Measurements from ENCODE around the gene FAR2.
"Not testable (repeated sequence)": the region's sequence is repeated elsewhere in the genome, so short reads cannot be mapped to it uniquely, and the experiment has no call there.

Gene FAR2

DNA sequence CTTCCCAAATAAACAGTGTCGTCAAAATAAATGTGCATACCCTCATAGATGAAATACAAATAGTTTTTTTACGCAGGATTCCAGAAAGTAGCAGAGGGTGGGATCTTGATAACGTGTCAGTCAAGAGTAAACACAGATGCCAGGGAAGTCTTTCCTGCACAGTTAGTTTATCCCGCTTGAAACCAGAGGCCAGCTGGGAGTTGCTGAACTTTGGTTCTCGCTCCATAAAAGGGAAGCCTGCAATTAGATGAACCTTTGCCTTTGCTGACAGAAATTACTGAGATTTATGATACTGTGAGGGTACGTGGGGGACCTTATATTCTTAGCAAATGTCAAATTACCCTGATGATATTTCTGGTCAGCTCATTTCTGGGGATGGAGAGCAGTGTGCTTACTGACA, 18.9 kb downstream of the FAR2 start:
- no peak overlapping the region for H3K4me3 ChIP-seq (ENCODE audit: insufficient read depth, low read length, poor library complexity, severe bottlenecking)
- no peak overlapping the region for H3K4me2 ChIP-seq (ENCODE audit: low read depth, low read length, poor library complexity, severe bottlenecking)
- H3K9me3 ChIP-seq (ENCODE audit: insufficient read depth, low read length) = no peaks in the 10 kb centered on the region
- H2AFZ ChIP-seq (ENCODE audit: low read depth, low read length, severe bottlenecking) = no peak overlapping the region
- H3K79me2 ChIP-seq (ENCODE audit: insufficient read depth, low read length) = no peaks in the 10 kb centered on the region
- H4K20me1 ChIP-seq (ENCODE audit: low read depth, low read length) = no peaks in the 10 kb centered on the region
- no peaks in the 10 kb centered on the region; the same call in 1 of the 2 replicates for H3K9me2 ChIP-seq (replicated peaks; ENCODE audit: insufficient read depth, low read length)
- TF ChIP-seq, protein P1, sequence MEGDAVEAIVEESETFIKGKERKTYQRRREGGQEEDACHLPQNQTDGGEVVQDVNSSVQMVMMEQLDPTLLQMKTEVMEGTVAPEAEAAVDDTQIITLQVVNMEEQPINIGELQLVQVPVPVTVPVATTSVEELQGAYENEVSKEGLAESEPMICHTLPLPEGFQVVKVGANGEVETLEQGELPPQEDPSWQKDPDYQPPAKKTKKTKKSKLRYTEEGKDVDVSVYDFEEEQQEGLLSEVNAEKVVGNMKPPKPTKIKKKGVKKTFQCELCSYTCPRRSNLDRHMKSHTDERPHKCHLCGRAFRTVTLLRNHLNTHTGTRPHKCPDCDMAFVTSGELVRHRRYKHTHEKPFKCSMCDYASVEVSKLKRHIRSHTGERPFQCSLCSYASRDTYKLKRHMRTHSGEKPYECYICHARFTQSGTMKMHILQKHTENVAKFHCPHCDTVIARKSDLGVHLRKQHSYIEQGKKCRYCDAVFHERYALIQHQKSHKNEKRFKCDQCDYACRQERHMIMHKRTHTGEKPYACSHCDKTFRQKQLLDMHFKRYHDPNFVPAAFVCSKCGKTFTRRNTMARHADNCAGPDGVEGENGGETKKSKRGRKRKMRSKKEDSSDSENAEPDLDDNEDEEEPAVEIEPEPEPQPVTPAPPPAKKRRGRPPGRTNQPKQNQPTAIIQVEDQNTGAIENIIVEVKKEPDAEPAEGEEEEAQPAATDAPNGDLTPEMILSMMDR (IDR thresholded peaks at IDR 0.05; ENCODE audit: insufficient read depth, low read length, poor library complexity, severe bottlenecking) = no peak
- no peak for TF ChIP-seq EZH2phosphoT487 (conservative IDR thresholded peaks at IDR 0.05; ENCODE audit: low read length)
- no peak overlapping the region for H3K27ac ChIP-seq (ENCODE audit: low read depth, low read length)
- H3K36me3 ChIP-seq (ENCODE audit: low read length) = no peaks in the 10 kb centered on the region
- H3K27me3 ChIP-seq (ENCODE audit: low read length) = no peaks in the 10 kb centered on the region
- no peak overlapping the region for H3K9ac ChIP-seq (ENCODE audit: low read length)
- H3F3A ChIP-seq (ENCODE audit: insufficient read depth) = no peaks in the 10 kb centered on the region

DNA sequence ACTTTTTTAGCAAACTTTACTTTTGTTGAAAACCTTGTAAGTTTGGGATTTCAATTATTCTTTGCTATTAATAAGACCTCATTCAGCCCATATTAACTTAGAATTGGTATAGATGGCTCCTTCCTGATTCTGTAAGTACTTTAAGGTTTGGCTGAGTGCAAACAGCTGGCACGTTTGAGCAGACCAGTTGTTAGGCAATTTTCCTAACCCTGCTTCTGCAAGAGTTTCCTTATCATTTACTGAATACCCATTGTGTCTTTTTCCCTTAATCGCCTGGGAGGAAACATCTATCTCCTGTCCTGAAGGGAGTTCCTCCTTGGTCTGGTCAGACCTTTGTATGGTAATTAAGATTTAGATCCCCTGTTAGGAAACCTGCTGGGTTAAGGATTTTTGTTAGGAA, 20.9 kb downstream of the FAR2 start:
- H3K79me2 ChIP-seq (ENCODE audit: insufficient read depth, low read length); H3K9me3 ChIP-seq (ENCODE audit: insufficient read depth, low read length); H3K4me2 ChIP-seq (ENCODE audit: low read depth, low read length, poor library complexity, severe bottlenecking); H2AFZ ChIP-seq (ENCODE audit: low read depth, low read length, severe bottlenecking); H3K27ac ChIP-seq (ENCODE audit: low read depth, low read length); H3K27me3 ChIP-seq (ENCODE audit: low read length); H3K9ac ChIP-seq (ENCODE audit: low read length); H3F3A ChIP-seq (ENCODE audit: insufficient read depth); H4K20me1 ChIP-seq (ENCODE audit: low read depth, low read length); H3K36me3 ChIP-seq (ENCODE audit: low read length); H3K4me3 ChIP-seq (ENCODE audit: insufficient read depth, low read length, poor library complexity, severe bottlenecking); H3K9me2 ChIP-seq (replicated peaks; ENCODE audit: insufficient read depth, low read length): not testable (repeated sequence)

DNA sequence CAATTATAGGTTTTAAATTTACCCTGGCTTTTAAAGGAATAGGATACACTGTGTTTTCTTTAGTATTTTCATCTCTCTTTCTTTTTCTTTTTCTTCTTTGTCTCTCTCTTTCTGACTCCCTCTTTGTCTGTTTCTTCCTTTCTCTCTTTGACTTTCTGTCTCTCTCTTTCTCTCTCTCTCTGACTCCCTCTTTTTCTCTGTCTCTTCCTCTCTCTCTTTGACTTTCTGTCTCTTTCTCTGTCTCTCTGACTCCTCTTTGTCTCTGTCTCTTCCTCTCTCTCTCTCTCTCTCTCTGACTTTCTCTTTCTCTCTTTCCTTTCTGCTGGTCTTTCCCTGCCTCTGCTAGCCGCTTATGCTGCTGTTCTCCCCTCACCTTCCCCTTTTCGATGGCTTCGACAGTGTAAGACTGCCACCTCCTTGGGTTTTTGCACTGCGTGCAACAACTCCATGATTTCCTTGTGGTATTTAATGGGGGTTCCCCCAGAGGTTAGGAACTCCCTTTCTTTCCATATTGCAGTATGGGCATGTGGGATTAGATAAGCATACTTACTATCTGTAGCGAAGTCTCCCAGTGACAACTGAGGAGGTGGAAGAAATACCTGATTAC, 21.5 kb downstream of the FAR2 start:
- not testable (repeated sequence) for H3K9me3 ChIP-seq (ENCODE audit: insufficient read depth, low read length); H4K20me1 ChIP-seq (ENCODE audit: low read depth, low read length); H3K9ac ChIP-seq (ENCODE audit: low read length); H3K36me3 ChIP-seq (ENCODE audit: low read length); H3F3A ChIP-seq (ENCODE audit: insufficient read depth); H3K9me2 ChIP-seq (replicated peaks; ENCODE audit: insufficient read depth, low read length); H3K27me3 ChIP-seq (ENCODE audit: low read length); H3K79me2 ChIP-seq (ENCODE audit: insufficient read depth, low read length); H3K4me2 ChIP-seq (ENCODE audit: low read depth, low read length, poor library complexity, severe bottlenecking); H3K27ac ChIP-seq (ENCODE audit: low read depth, low read length); H2AFZ ChIP-seq (ENCODE audit: low read depth, low read length, severe bottlenecking); H3K4me3 ChIP-seq (ENCODE audit: insufficient read depth, low read length, poor library complexity, severe bottlenecking)

DNA sequence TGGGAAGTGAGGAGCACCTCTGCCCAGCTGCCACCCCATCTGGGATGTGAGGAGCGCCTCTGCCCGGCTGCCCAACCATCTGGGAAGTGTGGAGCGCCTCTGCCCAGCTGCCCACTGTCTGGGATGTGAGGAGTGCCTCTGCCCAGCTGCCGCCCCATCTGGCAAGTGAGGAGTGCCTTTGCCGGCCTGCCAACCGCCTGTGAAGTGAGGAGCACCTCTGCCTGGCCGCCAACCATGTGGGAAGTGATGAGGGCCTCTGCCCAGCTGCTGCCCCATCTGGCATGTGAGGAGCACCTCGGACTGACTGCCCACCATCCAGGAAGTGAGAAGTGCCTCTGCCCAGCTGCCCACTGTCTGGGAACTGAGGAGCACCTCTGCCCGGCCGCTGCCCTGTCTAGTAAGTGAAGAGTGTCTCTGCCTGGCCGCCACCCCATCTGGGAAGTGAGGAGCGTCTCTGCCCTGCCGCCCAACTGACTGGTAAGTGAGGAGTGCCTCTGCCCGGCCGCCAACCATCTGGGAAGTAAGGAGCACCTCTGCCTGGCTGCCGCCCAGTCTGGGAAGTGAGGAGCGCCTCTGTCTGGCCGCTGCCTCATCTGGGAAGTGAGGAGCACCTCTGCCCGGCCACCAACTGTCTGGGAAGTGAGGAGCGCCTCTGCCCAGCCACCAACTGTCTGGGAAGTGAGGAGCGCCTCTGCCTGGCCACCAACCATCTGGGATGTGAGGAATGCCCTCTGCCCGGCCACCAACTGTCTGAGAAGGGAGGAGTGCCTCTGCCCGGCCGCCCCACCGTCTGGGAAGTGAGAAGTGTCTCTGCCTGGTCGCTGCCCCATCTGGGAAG, 22.6 kb downstream of the FAR2 start:
- no peak for TF ChIP-seq EZH2phosphoT487 (conservative IDR thresholded peaks at IDR 0.05; ENCODE audit: low read length)
- TF ChIP-seq, protein P1 (IDR thresholded peaks at IDR 0.05; ENCODE audit: insufficient read depth, low read length, poor library complexity, severe bottlenecking) = no peak
- H3F3A ChIP-seq (ENCODE audit: insufficient read depth) = no peaks in the 10 kb centered on the region
- H3K9me2 ChIP-seq (replicated peaks; ENCODE audit: insufficient read depth, low read length) = no peaks in the 10 kb centered on the region; the same call in 1 of the 2 replicates
- H3K79me2 ChIP-seq (ENCODE audit: insufficient read depth, low read length) = no peaks in the 10 kb centered on the region
- no peaks in the 10 kb centered on the region for H4K20me1 ChIP-seq (ENCODE audit: low read depth, low read length)
- no peak overlapping the region for H3K9ac ChIP-seq (ENCODE audit: low read length)
- H3K4me3 ChIP-seq (ENCODE audit: insufficient read depth, low read length, poor library complexity, severe bottlenecking) = no peak overlapping the region
- H2AFZ ChIP-seq (ENCODE audit: low read depth, low read length, severe bottlenecking) = no peak overlapping the region
- H3K36me3 ChIP-seq (ENCODE audit: low read length) = no peaks in the 10 kb centered on the region
- no peak overlapping the region for H3K4me2 ChIP-seq (ENCODE audit: low read depth, low read length, poor library complexity, severe bottlenecking)
- H3K9me3 ChIP-seq (ENCODE audit: insufficient read depth, low read length) = no peaks in the 10 kb centered on the region
- H3K27me3 ChIP-seq (ENCODE audit: low read length) = no peaks in the 10 kb centered on the region
- H3K27ac ChIP-seq (ENCODE audit: low read depth, low read length) = no peak overlapping the region

Data from SU-DHL-6 (cell line).